Measurements from ENCODE around the gene SH3BP4.

DNA sequence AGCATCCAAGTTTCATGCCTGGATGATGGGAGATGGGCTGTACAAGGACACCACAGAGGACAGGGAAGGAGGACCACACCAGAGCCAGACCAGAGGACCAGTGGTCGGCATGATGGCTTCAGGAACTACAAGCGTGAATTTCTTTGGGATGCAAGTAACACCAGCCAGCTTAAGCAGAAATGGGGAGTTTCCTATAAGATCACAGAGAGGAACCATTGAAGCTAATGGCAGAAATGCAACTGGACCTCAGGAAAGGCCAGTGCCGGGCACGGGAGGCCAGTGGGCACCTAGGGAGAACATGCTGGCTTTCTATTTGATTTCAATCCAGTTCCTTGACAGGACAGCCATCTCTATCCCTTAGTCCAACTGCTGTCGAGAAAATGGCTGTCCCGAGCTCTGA lies 145.4 kb downstream of the SH3BP4 start:
- TF ChIP-seq, protein P1, sequence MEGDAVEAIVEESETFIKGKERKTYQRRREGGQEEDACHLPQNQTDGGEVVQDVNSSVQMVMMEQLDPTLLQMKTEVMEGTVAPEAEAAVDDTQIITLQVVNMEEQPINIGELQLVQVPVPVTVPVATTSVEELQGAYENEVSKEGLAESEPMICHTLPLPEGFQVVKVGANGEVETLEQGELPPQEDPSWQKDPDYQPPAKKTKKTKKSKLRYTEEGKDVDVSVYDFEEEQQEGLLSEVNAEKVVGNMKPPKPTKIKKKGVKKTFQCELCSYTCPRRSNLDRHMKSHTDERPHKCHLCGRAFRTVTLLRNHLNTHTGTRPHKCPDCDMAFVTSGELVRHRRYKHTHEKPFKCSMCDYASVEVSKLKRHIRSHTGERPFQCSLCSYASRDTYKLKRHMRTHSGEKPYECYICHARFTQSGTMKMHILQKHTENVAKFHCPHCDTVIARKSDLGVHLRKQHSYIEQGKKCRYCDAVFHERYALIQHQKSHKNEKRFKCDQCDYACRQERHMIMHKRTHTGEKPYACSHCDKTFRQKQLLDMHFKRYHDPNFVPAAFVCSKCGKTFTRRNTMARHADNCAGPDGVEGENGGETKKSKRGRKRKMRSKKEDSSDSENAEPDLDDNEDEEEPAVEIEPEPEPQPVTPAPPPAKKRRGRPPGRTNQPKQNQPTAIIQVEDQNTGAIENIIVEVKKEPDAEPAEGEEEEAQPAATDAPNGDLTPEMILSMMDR (IDR thresholded peaks at IDR 0.05): no peak
- no peak for TF ChIP-seq POLR2A (IDR thresholded peaks at IDR 0.05)
